ENCODE measurements around the gene ZC3H13. TPM values are rescaled to one million over a fixed set of nuclear protein-coding genes. Genes with fewer than 3 reads are reported as not detected.

Gene ZC3H13
- total and polyA plus RNA-seq, 2 of the 4 experiments (the other 2 are of a cell fraction): 7.7 to 10.8 TPM

DNA sequence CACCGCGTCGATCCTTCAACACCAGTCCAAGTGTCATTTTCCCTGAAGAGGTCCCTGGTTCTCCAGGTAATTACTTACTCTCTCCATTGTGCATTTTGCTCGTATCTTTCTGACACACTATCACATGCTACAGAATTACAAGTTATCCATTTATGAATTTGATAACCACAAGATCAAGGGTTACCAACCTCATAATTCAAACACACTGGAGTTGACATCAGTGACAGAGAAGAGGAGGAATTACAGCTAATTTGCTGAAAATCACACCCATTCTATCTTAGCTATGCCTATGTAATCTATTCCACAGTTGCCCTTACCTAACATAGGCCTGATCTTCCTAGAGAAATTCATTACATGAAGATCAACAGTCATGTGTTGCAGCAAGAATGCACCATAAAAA is 14.2 kb downstream of the ZC3H13 start:
- Histone ChIP-seq H2BK20ac (ENCODE audit: low read depth, low read length) (no peak overlapping the region), H2BK120ac (ENCODE audit: low read depth, low read length) (no peak overlapping the region), H3K4me1 (ENCODE audit: control insufficient read depth, insufficient read depth, low read length) (peaks cover 7% of the 10 kb centered on the region), H3K4me3 (ENCODE audit: insufficient read depth, low read depth, low read length) (no peak overlapping the region), H3K9ac (ENCODE audit: low read depth, low read length) (no peak overlapping the region), H4K91ac (ENCODE audit: insufficient read depth, low read depth, low read length) (no peak overlapping the region), H4K20me1 (ENCODE audit: insufficient read depth, low read length) (peaks cover 15% of the 10 kb centered on the region; the same call in 1 of the 2 replicates), H4K5ac (ENCODE audit: low read depth, low read length) (no peak overlapping the region), H2BK15ac (ENCODE audit: low read depth, low read length) (no peak overlapping the region), H3K4ac (ENCODE audit: low read depth, low read length) (no peak overlapping the region), H3K9me3 (ENCODE audit: control insufficient read depth, insufficient read depth, low read length) (no peaks in the 10 kb centered on the region), H3K27ac (ENCODE audit: insufficient read depth, low read length) (no peak overlapping the region), H3K36me3 (ENCODE audit: control insufficient read depth, insufficient read depth, low read length) (peaks cover 6% of the 10 kb centered on the region), H3K18ac (ENCODE audit: low read depth, low read length) (no peak overlapping the region), H3K79me1 (ENCODE audit: low read depth in 1 of 2, low read length in 2 of 2) (peaks cover 25 to 31% of the 10 kb centered on the region in 2 experiments), H3K56ac (ENCODE audit: extremely low read depth, insufficient read depth, low read length) (no peak overlapping the region), H2AK9ac (replicated peaks; ENCODE audit: low read depth, low read length, poor library complexity) (no peak overlapping the region), H3K23ac (ENCODE audit: low read depth, low read length) (no peak overlapping the region), H3K4me2 (ENCODE audit: low read depth, low read length) (no peak overlapping the region), H4K8ac (ENCODE audit: low read depth in 2 of 2, low read length in 2 of 2) (no peak overlapping the region), H2AFZ (replicated peaks; ENCODE audit: low read length, poor library complexity) (no peak overlapping the region), H3K27me3 (ENCODE audit: control insufficient read depth, insufficient read depth, low read length) (no peaks in the 10 kb centered on the region), H2AK5ac (ENCODE audit: low read depth, low read length) (no peak overlapping the region), H3K9me1 (ENCODE audit: insufficient read depth, low read length) (peaks cover 11% of the 10 kb centered on the region; the same call in 1 of the 2 replicates), H2BK5ac (ENCODE audit: low read depth, low read length, poor library complexity, severe bottlenecking) (no peak overlapping the region), H3K14ac (replicated peaks; ENCODE audit: low read depth, low read length) (no peak overlapping the region)
- in situ Hi-C loops (cut with MboI; ENCODE audit: low sequenced_read_pairs): no loop called here
- DNase-seq (no peak), ATAC-seq (ENCODE audit: low read depth) (no peak)
- ChIA-PET CTCF (no interaction called here), POLR2A (ENCODE audit: unreplicated experiment) (no interaction called here)
- intact Hi-C loops (cut with micrococcal nuclease): loop anchor here (5.0 kb wide), 1 partner anchor 46 kb away; no protein-coding TSS in a partner anchor
- dilution Hi-C loops (cut with HindIII; ENCODE audit: low sequenced_read_pairs, unreplicated experiment): no loop called here
- TF ChIP-seq NFE2L2 (IDR thresholded peaks at IDR 0.05; ENCODE audit: low read depth, low read length): no peak
- no peak for TF ChIP-seq POLR2A (IDR thresholded peaks at IDR 0.05; ENCODE audit: low read depth, low read length)
- TF ChIP-seq, protein P1, sequence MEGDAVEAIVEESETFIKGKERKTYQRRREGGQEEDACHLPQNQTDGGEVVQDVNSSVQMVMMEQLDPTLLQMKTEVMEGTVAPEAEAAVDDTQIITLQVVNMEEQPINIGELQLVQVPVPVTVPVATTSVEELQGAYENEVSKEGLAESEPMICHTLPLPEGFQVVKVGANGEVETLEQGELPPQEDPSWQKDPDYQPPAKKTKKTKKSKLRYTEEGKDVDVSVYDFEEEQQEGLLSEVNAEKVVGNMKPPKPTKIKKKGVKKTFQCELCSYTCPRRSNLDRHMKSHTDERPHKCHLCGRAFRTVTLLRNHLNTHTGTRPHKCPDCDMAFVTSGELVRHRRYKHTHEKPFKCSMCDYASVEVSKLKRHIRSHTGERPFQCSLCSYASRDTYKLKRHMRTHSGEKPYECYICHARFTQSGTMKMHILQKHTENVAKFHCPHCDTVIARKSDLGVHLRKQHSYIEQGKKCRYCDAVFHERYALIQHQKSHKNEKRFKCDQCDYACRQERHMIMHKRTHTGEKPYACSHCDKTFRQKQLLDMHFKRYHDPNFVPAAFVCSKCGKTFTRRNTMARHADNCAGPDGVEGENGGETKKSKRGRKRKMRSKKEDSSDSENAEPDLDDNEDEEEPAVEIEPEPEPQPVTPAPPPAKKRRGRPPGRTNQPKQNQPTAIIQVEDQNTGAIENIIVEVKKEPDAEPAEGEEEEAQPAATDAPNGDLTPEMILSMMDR (conservative IDR thresholded peaks at IDR 0.05; ENCODE audit: low read depth, low read length): no peak
- TF ChIP-seq MAZ (IDR thresholded peaks at IDR 0.05; ENCODE audit: borderline replicate concordance, low read depth, low read length): no peak
- no peak for TF ChIP-seq RFX5 (IDR thresholded peaks at IDR 0.05; ENCODE audit: low read depth, low read length)
- no peak for TF ChIP-seq CHD1 (IDR thresholded peaks at IDR 0.05; ENCODE audit: low read depth, low read length)
- no peak for TF ChIP-seq BHLHE40 (IDR thresholded peaks at IDR 0.05; ENCODE audit: low read depth, low read length)
- no peak for TF ChIP-seq MXI1 (IDR thresholded peaks at IDR 0.05; ENCODE audit: borderline replicate concordance, low read depth, low read length)
- no TSS peak for BruUV-seq (replicated peaks)
- 100% methylated on average over 3 of the region's 4 CpGs; no CpG with 5 or more reads in 1 of the 2 experiments for WGBS, 2 experiments (ENCODE audit: extremely low coverage in 2 of 2, insufficient read length in 1 of 2)

Data from IMR-90 (cell line).